Activated effector memory CD4-positive, alpha-beta T cell treated with anti-CD3 and anti-CD28 coated beads, Interleukin-2, amount 50 U/mL, for 16 hours (primary cell): ENCODE data around the gene CGB8.
A peak's percentile ranks its signal among the peaks of the same experiment; 100 is the strongest.

Experiments
- DNase-seq: peaks from one replicate; pipeline ENCODE4 v3.0.0-alpha.2; 2020

CGB8 gene

DNA sequence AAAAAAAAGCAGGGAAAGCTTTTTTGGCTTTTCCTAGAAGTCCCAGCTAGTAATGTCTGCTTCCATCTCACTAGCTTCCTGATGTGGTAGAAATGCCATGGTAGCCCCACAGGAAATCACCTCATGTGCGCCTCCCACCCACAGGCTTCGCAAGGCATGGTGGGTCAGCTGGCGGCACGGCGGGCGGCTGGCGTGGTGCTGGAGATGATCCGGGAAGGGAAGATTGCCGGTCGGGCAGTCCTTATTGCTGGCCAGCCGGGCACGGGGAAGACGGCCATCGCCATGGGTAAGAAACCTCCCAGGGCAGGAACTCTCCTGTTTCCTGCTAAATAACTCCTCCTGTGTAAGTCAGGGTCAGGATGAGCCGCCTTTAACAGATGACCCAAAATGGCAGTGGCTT is 44.8 kb downstream of the CGB8 start:
- no peak for DNase-seq

DNA sequence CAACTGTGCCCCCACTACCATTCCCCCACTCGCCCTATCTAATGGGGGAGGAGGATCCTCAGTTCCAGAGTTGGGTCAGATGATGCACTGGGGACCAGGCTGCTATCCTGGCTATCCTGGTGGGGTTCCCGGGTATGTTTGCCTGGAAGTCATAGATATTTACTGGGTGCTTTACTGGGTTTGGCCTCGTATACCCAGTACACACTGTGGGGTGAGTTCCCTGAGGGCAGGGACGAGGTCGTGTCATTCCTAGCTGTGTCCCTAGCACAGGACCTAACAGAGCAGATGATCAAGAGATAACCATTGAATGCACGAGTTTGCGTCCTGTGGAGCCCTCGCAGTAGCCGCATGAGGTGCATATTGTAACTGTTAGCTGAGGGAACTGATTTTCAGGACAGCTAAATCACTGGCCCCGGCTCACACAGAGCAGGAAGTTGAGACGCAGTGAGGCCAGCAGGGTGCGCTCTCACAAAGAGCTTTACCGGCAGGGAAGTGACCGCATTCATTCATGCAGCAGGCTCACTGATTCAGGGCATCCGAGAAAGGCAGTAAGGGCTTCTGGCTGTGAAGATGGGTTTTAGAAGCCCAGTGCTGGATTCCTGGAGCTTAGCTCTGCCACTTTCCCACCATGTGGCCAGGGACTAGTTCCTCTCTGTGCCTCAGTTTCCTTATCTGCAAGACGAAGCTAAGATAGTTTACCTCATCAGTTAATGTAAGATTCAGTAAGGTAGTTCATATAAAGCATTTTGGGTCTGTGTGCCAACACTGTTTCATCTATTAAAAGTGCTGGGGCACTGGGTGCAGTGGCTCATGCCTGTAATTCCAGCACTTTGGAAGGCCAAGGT is 49.2 kb downstream of the CGB8 start:
- DNase-seq = peak; percentile 89

DNA sequence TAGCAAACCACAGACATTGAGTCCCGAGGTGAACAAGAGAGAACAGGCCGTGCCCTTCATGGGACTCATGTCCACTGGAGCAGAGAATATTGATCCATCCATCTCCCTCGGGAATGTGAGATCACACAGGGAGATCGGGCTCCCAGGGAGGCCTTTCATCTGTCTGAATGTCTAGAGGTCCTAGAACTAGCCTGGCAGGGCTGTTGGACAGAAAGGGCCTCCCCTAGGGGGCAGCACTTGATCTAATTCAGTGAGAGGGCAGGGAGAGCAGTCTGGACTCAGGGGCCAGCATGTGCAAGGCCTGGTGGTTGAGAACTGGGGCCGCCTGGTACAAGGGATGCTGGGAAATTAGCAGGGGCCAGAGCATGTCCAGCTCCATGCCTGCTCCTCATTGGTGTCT is 50.9 kb downstream of the CGB8 start:
- DNase-seq = peak; percentile 80
